B cell (primary cell): ENCODE measurements around the gene MRPL53. TPM values are rescaled to one million over a fixed set of nuclear protein-coding genes. Genes with fewer than 3 reads are reported as not detected.
A peak's percentile ranks its signal among the peaks of the same experiment; 100 is the strongest.

Experiments used
- ATAC-seq: fragments of 200-7000 bp; cut with Tn5 transposase; one replicate; pipeline ENCODE4 v1.10.0; 2021; ENCODE audit warnings: low read depth, mild to moderate bottlenecking, moderate number of reproducible peaks, moderate library complexity
- CTCF ChIA-PET: fragments of 350-600 bp; sonication (Branson Sonifier 250); formaldehyde crosslinking; loops from one replicate; lab custom pipeline; 2021; ENCODE audit warnings: antibody characterized with exemption, inconsistent platforms; lab: Charles Lee
- POLR2A ChIA-PET: fragments of 350-600 bp; sonication (Branson Sonifier 250); formaldehyde crosslinking; loops from one replicate; lab custom pipeline; 2021; ENCODE audit warnings: antibody characterized with exemption; lab: Charles Lee
- DNase-seq: peaks from one replicate; pipeline ENCODE4 v3.0.0; 2013
- H2AFZ ChIP-seq: 2 replicates; pipeline ENCODE4 v1.6.1; 2012; ENCODE audit warnings: mild to moderate bottlenecking, low read depth, low read length; ENCODE audit not compliant: insufficient read depth, poor library complexity, severe bottlenecking
- H3K27ac ChIP-seq, 2 donors: 1 replicate in 1 of 2; 2 replicates in 1 of 2; pipeline ENCODE4 v1.5.1; 2012 to 2013; ENCODE audit warnings: low read length in 2 of 2, mild to moderate bottlenecking in 2 of 2, moderate library complexity in 1 of 2
- H3K27me3 ChIP-seq, 4 experiments: fragments of 200-600 bp in 1 of 4; sonication (generic) in 1 of 4; replicated peaks in 1 of 4; 1 replicate in 2 of 4; 2 replicates in 2 of 4; pipeline versions ENCODE4 v1.6.1 to v1.7.0; 2013 to 2016; ENCODE audit warnings: low read length in 3 of 4, mild to moderate bottlenecking in 2 of 4, mixed read lengths in 1 of 4, moderate library complexity in 1 of 4; ENCODE audit not compliant: insufficient read depth in 4 of 4, control insufficient read depth in 3 of 4; ENCODE audit errors: control extremely low read depth in 1 of 4
- H3K36me3 ChIP-seq, 2 experiments: replicated peaks in 1 of 2; 1 replicate in 1 of 2; 2 replicates in 1 of 2; pipeline versions ENCODE4 v1.6.1 to v1.7.1; 2013; ENCODE audit warnings: low read length in 1 of 2; ENCODE audit not compliant: insufficient read depth in 2 of 2, control insufficient read depth in 1 of 2; ENCODE audit errors: control extremely low read depth in 1 of 2, extremely low read depth in 1 of 2
- H3K4me1 ChIP-seq, 2 donors: fragments of 200-600 bp in 1 of 2; sonication (generic) in 1 of 2; 1 replicate in 1 of 2; 2 replicates in 1 of 2; pipeline versions ENCODE4 v1.5.1 to v1.6.1; 2013 to 2017; ENCODE audit warnings: low read length in 2 of 2; ENCODE audit not compliant: control insufficient read depth in 2 of 2, insufficient read depth in 2 of 2
- H3K4me2 ChIP-seq: replicated peaks from 2 replicates; pipeline ENCODE3; 2012; ENCODE audit warnings: mild to moderate bottlenecking, low read depth, low read length; ENCODE audit not compliant: poor library complexity, severe bottlenecking
- H3K4me3 ChIP-seq, 5 experiments: fragments of 200-600 bp in 1 of 5; sonication (generic) in 1 of 5; 1 replicate in 3 of 5; 2 replicates in 2 of 5; pipeline versions ENCODE4 v1.5.1 to v1.7.0; 2011 to 2016; ENCODE audit warnings: low read length in 4 of 5, mild to moderate bottlenecking in 4 of 5, low read depth in 2 of 5, control low read depth in 1 of 5, moderate library complexity in 1 of 5; ENCODE audit not compliant: insufficient read depth in 1 of 5; ENCODE audit errors: control extremely low read depth in 1 of 5, extremely low read depth in 1 of 5
- H3K79me2 ChIP-seq: fragments of 200-600 bp; sonication (generic); one replicate; pipeline ENCODE4 v1.6.0; 2016; ENCODE audit warnings: low read length; ENCODE audit not compliant: control insufficient read depth, insufficient read depth
- H3K9ac ChIP-seq: fragments of 200-600 bp; sonication (generic); 2 replicates; pipeline ENCODE4 v1.6.1; 2017; ENCODE audit warnings: mild to moderate bottlenecking, low read length, moderate library complexity
- H3K9me3 ChIP-seq, 3 donors: one replicate each; pipeline versions ENCODE4 v1.6.1 to v1.7.1; 2013; ENCODE audit warnings: low read length in 2 of 3; ENCODE audit not compliant: control insufficient read depth in 2 of 3, insufficient read depth in 1 of 3; ENCODE audit errors: control extremely low read depth in 1 of 3
- H4K20me1 ChIP-seq: 2 replicates; pipeline ENCODE4 v1.6.0; 2012; ENCODE audit warnings: mild to moderate bottlenecking, low read length; ENCODE audit not compliant: insufficient read depth, control insufficient read depth, poor library complexity, severe bottlenecking
- H3K27ac Mint-ChIP-seq: one replicate; pipeline ENCODE4 v1.8.0; 2021; ENCODE audit warnings: mixed read lengths
- H3K27me3 Mint-ChIP-seq: one replicate; pipeline ENCODE4 v1.8.0; 2021; ENCODE audit warnings: mixed read lengths
- H3K4me1 Mint-ChIP-seq: one replicate; pipeline ENCODE4 v1.8.0; 2021; ENCODE audit warnings: mixed read lengths
- H3K4me3 Mint-ChIP-seq: one replicate; pipeline ENCODE4 v1.8.0; 2021; ENCODE audit warnings: mixed read lengths
- H3K9me3 Mint-ChIP-seq: one replicate; pipeline ENCODE4 v1.8.0; 2022; ENCODE audit warnings: mixed read lengths; ENCODE audit not compliant: insufficient read depth
- CTCF ChIP-seq: fragments of 200-600 bp; IDR thresholded peaks from one replicate; pipeline ENCODE4 v1.8.0; 2022; ENCODE audit warnings: antibody characterized with exemption, mild to moderate bottlenecking
- EZH2 ChIP-seq: IDR thresholded peaks from 2 replicates; pipeline ENCODE4 v1.6.1; 2012; ENCODE audit warnings: borderline replicate concordance, low read depth, mild to moderate bottlenecking, moderate library complexity, low read length; ENCODE audit not compliant: insufficient read depth, poor library complexity, severe bottlenecking
- WGBS: methylation state at CpG from one replicate; pipeline ENCODE4 v1.1.5; 2013; ENCODE audit warnings: missing lambda C conversion rate; ENCODE audit not compliant: insufficient coverage; 5-methylcytosine and 5-hydroxymethylcytosine counted together
- intact Hi-C: fragments of 100-400 bp; cut with micrococcal nuclease; formaldehyde crosslinking; loops from one replicate; pipeline ENCODE4 v1.10.0; 2022
- polyA plus RNA-seq: library from polyadenylated mRNA; depleted of rRNA; stranded (reverse); fragments of >200 nt; gene quantifications from 2 replicates; pipeline ENCODE4 v1.2.3, GENCODE V29; 2012
- total RNA-seq, 2 donors: library from RNA; stranded (reverse); fragments of 120-200 nt in 1 of 2; gene quantifications; 1 replicate in 1 of 2; 2 replicates in 1 of 2; pipeline versions ENCODE4 v1.2.3 to v1.2.4, GENCODE V29; 2013 to 2022

MRPL53 gene
- total and polyA plus RNA-seq, 2 donors (not counting 1 experiment from before 2014, with no cell fraction given), result 59.3 to 70.0 TPM

GRCh38 chr2:74500578-74500946 lies 28.1 kb upstream of the MRPL53 start:
- H3K27me3 Mint-ChIP-seq, result peaks cover 65% of the 10 kb centered on the region
- Histone ChIP-seq H3K9ac (no peak overlapping the region), H3K27ac (no peak overlapping the region), H2AFZ (no peak overlapping the region), H3K4me3 (no peak overlapping the region), H3K27me3 (peaks cover 0 to 84% (median 38%) of the 10 kb centered on the region in 4 experiments), H3K9me3 (peaks cover 0 to 31% (median 0%) of the 10 kb centered on the region in 3 donors), H4K20me1 (no peaks in the 10 kb centered on the region), H3K4me2 (no peak overlapping the region), H3K4me1 (peaks cover 49 to 54% of the 10 kb centered on the region in 2 donors), H3K79me2 (no peaks in the 10 kb centered on the region), H3K36me3 (peaks cover 0 to 6% of the 10 kb centered on the region in 2 experiments)
- H3K9me3 Mint-ChIP-seq, result no peaks in the 10 kb centered on the region
- intact Hi-C loops, result no loop called here
- no peak overlapping the region for H3K27ac Mint-ChIP-seq
- ChIA-PET POLR2A (interaction anchor here (1.5 kb wide), 1 partner anchor 18 kb away, joined by 8 read pairs; the partner anchor contains the start of genes CCDC142 and TTC31), CTCF (interaction anchor here (0.6 to 3.0 kb wide), 6 partner anchors 9 to 86 kb away, joined by 3 to 16 read pairs (median 6); partner anchors contain the start of genes CCDC142 and TTC31)
- no peak for DNase-seq
- ATAC-seq, result no peak
- no peak for TF ChIP-seq CTCF
- TF ChIP-seq EZH2, result no peak
- no peak overlapping the region for H3K4me3 Mint-ChIP-seq
- H3K4me1 Mint-ChIP-seq, result peaks cover 61% of the 10 kb centered on the region

GRCh38 chr2:74499940-74500577 lies 27.6 kb upstream of the MRPL53 start:
- ATAC-seq, result no peak
- WGBS, result 52% methylated on average over 11 of the region's 15 CpGs
- Histone ChIP-seq H3K4me2 (peak overlapping the region; percentile 91), H3K27me3 (peaks cover 0 to 79% (median 38%) of the 10 kb centered on the region in 4 experiments), H3K4me3 (no peak overlapping the region), H3K27ac (no peak overlapping the region), H3K4me1 (peaks cover 49 to 54% of the 10 kb centered on the region in 2 donors), H3K79me2 (no peaks in the 10 kb centered on the region), H3K9ac (no peak overlapping the region), H3K9me3 (peaks cover 0 to 31% (median 0%) of the 10 kb centered on the region in 3 donors), H3K36me3 (peaks cover 0 to 2% of the 10 kb centered on the region in 2 experiments), H4K20me1 (no peaks in the 10 kb centered on the region), H2AFZ (no peak overlapping the region)
- H3K4me1 Mint-ChIP-seq, result peaks cover 58% of the 10 kb centered on the region
- POLR2A ChIA-PET, result interaction anchor here (0.6 to 1.5 kb wide), 3 partner anchors 17 to 124 kb away, joined by 3 to 8 read pairs (median 3); partner anchors contain the start of genes CCDC142 and TTC31
- peaks cover 63% of the 10 kb centered on the region for H3K27me3 Mint-ChIP-seq
- H3K9me3 Mint-ChIP-seq, result no peaks in the 10 kb centered on the region
- no peak for TF ChIP-seq EZH2
- TF ChIP-seq CTCF, result no peak
- intact Hi-C loops, result loop anchor here (5.0 kb wide), 1 partner anchor 32 kb away; no protein-coding TSS in a partner anchor
- no peak overlapping the region for H3K27ac Mint-ChIP-seq
- peak overlapping the region; percentile 60 for H3K4me3 Mint-ChIP-seq
- CTCF ChIA-PET, result interaction anchor here (0.6 to 3.0 kb wide), 5 partner anchors 13 to 87 kb away, joined by 3 to 16 read pairs (median 7); partner anchors contain the start of genes CCDC142 and TTC31
- DNase-seq, result no peak
